Testis (tissue), 2 donors: ENCODE results near the gene RNF180.

Experiments
- CTCF ChIP-seq, 3 experiments: fragments of 450-650 bp in 2 of 3; fragments of 200-600 bp in 1 of 3; sonication (generic) in 1 of 3; IDR thresholded peaks; one replicate each; pipeline ENCODE4 v1.5.1; 2016 to 2019; ENCODE audit warnings: antibody characterized with exemption in 3 of 3, mild to moderate bottlenecking in 2 of 3, moderate library complexity in 1 of 3
- POLR2A ChIP-seq: fragments of 450-650 bp; IDR thresholded peaks from one replicate; pipeline ENCODE4 v1.6.1; 2017; ENCODE audit warnings: antibody characterized with exemption, mild to moderate bottlenecking, moderate library complexity

DNA sequence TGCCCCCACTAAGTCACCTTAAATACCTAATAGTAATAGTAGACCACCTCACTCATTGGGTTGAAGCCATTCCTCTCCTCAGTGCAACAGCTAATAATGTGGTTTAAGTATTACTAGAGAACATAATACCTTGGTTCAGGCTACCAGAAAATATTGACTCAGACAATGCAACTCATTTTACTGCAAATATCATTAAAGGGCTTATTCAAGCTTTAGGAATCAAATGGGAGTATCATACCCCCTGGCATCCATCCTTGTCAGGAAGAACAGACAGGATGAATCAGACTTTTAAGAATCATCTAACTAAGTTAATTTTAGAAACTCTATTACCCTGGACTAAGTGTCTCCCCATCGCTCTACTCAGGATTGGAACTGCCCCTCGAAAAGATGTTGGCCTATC, 6.8 kb upstream of the RNF180 start:
- TF ChIP-seq CTCF (IDR thresholded peaks at IDR 0.05) = no peak
- TF ChIP-seq POLR2A = no peak
